Measurements from ENCODE around the gene S100A1. TPM values are rescaled to one million over a fixed set of nuclear protein-coding genes. Genes with fewer than 3 reads are reported as not detected.
A peak's percentile ranks its signal among the peaks of the same experiment; 100 is the strongest.

The S100A1 gene
- total RNA-seq, 1 experiment from 2014 or later = 1.3 TPM

DNA sequence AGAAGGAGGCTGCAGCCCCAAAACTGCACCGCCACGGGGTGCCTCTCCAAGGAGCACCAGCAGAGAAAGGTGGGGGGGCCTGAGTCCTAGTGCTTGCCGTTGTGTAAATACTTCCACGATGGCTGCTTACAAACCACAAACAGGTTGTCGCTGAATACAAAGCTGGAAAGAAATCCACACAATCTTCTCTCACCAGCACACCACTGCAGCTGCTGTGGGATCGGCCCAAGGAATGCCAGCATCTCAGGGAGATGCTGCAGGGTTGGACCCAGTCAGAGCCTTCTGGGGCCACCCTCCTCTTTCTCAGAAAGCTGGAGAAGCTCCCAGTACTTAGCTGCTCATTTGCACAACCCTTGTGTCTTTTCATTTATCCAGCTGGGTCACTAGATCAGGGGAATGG is 9.1 kb upstream of the S100A1 start (continued):
- TF ChIP-seq, protein P1, sequence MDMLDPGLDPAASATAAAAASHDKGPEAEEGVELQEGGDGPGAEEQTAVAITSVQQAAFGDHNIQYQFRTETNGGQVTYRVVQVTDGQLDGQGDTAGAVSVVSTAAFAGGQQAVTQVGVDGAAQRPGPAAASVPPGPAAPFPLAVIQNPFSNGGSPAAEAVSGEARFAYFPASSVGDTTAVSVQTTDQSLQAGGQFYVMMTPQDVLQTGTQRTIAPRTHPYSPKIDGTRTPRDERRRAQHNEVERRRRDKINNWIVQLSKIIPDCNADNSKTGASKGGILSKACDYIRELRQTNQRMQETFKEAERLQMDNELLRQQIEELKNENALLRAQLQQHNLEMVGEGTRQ (CRISPR knock-in tag; IDR thresholded peaks at IDR 0.05) = no peak

GRCh38 chr1:153623101-153623500 is 5.1 kb upstream of the S100A1 start:
- ATAC-seq (peak; percentile 30), DNase-seq (ENCODE audit: low spot score) (no peak)
- ChIA-PET CTCF (interaction anchor here (0.6 to 2.5 kb wide), 4 partner anchors 11 to 87 kb away, joined by 3 to 13 read pairs (median 5); partner anchors contain the start of genes CHTOP, S100A16 and S100A6), POLR2A (interaction anchor here (2.0 kb wide), 1 partner anchor 11 kb away, joined by 7 read pairs; the partner anchor contains the start of gene CHTOP)
- Mint-ChIP-seq H3K9me3 (no peaks in the 10 kb centered on the region), H3K27me3 (ENCODE audit: low read depth) (no peaks in the 10 kb centered on the region), H3K4me1 (peaks cover 40% of the 10 kb centered on the region), H3K27ac (peak overlapping the region; percentile 20), H3K36me3 (peaks cover 36% of the 10 kb centered on the region), H3K4me3 (no peak overlapping the region)
- TF ChIP-seq, protein P2, sequence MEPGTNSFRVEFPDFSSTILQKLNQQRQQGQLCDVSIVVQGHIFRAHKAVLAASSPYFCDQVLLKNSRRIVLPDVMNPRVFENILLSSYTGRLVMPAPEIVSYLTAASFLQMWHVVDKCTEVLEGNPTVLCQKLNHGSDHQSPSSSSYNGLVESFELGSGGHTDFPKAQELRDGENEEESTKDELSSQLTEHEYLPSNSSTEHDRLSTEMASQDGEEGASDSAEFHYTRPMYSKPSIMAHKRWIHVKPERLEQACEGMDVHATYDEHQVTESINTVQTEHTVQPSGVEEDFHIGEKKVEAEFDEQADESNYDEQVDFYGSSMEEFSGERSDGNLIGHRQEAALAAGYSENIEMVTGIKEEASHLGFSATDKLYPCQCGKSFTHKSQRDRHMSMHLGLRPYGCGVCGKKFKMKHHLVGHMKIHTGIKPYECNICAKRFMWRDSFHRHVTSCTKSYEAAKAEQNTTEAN (CRISPR knock-in tag; IDR thresholded peaks at IDR 0.05) = no peak
- TF ChIP-seq ATF1 (CRISPR knock-in tag; IDR thresholded peaks at IDR 0.05) (no peak), MYBL2 (CRISPR knock-in tag; IDR thresholded peaks at IDR 0.05) (no peak), ELF4 (CRISPR knock-in tag; IDR thresholded peaks at IDR 0.05; ENCODE audit: low read depth) (no peak), ZBTB21 (CRISPR knock-in tag; IDR thresholded peaks at IDR 0.05; ENCODE audit: borderline replicate concordance) (no peak), FOXP1 (CRISPR knock-in tag; IDR thresholded peaks at IDR 0.05; ENCODE audit: borderline replicate concordance) (no peak), AFF4 (CRISPR knock-in tag; IDR thresholded peaks at IDR 0.05; ENCODE audit: borderline replicate concordance) (no peak), IRF2 (CRISPR knock-in tag; IDR thresholded peaks at IDR 0.05; ENCODE audit: borderline replicate concordance, low read depth) (no peak), CREM (CRISPR knock-in tag; IDR thresholded peaks at IDR 0.05) (no peak), FOXJ3 (CRISPR knock-in tag; IDR thresholded peaks at IDR 0.05; ENCODE audit: borderline replicate concordance) (no peak), ZNF396 (CRISPR knock-in tag; IDR thresholded peaks at IDR 0.05; ENCODE audit: borderline replicate concordance) (no peak), GRHL2 (CRISPR knock-in tag; IDR thresholded peaks at IDR 0.05; ENCODE audit: insufficient replicate concordance, severe bottlenecking) (no peak), SP1 (CRISPR knock-in tag; conservative IDR thresholded peaks at IDR 0.05) (no peak), NR1H2 (CRISPR knock-in tag; IDR thresholded peaks at IDR 0.05) (no peak), ARID4B (CRISPR knock-in tag; IDR thresholded peaks at IDR 0.05; ENCODE audit: borderline replicate concordance) (no peak), NFE2L1 (CRISPR knock-in tag; IDR thresholded peaks at IDR 0.05) (no peak), USF1 (CRISPR knock-in tag; IDR thresholded peaks at IDR 0.05) (no peak)
- TF ChIP-seq, protein P3, sequence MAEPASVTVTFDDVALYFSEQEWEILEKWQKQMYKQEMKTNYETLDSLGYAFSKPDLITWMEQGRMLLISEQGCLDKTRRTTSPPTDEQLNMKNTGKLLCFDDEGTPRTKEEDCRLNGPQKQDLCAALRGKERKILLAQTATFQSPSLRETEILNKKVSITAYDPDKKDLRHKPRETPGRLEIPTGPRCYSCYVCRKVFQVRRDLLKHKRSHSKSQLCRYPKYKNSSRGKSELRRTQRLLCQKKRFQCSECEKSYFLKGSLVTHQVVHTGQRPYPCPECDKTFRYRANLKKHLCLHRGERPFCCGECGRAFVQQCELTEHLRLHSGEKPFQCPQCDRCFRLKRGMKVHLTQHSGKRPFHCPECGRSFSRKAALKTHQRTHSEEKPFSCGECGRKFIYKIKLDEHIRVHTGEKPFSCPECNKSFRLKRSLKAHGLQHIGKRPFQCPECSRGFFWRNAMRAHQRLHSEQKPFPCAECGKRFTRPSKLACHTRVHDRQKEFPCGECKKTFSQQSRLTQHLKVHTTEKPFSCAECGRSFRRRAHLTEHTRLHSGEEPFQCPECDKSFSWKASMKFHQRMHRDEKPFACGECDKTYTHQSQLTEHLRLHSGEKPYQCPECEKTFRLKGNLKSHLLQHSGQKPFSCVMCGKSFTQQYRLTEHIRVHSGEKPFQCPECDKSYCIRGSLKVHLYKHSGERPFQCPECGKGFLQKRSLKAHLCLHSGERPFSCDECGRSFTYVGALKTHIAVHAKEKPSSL (CRISPR knock-in tag; conservative IDR thresholded peaks at IDR 0.05) = no peak
- TF ChIP-seq, protein P4, sequence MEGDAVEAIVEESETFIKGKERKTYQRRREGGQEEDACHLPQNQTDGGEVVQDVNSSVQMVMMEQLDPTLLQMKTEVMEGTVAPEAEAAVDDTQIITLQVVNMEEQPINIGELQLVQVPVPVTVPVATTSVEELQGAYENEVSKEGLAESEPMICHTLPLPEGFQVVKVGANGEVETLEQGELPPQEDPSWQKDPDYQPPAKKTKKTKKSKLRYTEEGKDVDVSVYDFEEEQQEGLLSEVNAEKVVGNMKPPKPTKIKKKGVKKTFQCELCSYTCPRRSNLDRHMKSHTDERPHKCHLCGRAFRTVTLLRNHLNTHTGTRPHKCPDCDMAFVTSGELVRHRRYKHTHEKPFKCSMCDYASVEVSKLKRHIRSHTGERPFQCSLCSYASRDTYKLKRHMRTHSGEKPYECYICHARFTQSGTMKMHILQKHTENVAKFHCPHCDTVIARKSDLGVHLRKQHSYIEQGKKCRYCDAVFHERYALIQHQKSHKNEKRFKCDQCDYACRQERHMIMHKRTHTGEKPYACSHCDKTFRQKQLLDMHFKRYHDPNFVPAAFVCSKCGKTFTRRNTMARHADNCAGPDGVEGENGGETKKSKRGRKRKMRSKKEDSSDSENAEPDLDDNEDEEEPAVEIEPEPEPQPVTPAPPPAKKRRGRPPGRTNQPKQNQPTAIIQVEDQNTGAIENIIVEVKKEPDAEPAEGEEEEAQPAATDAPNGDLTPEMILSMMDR (IDR thresholded peaks at IDR 0.05) = no peak
